HCT116 (cell line): Measurements from ENCODE around the gene DACH2. TPM values are rescaled to one million over a fixed set of nuclear protein-coding genes. Genes with fewer than 3 reads are reported as not detected.

Experiments used
- ATAC-seq: fragments of 200-7000 bp; cut with Tn5 transposase; 2 replicates; pipeline ENCODE4 v1.9.1; 2020; ENCODE audit warnings: mild to moderate bottlenecking, moderate library complexity
- BruUV-seq: library from RNA; stranded (reverse); fragments of 400-500 nt; replicated peaks from 2 replicates; lab custom pipeline; 2021; lab: Mats Ljungman, UMichigan
- CTCF ChIA-PET: fragments of 300-600 bp; sonication (Branson Sonifier 250); formaldehyde crosslinking; loops from one replicate; lab custom pipeline; 2021; ENCODE audit warnings: antibody characterized with exemption; lab: Charles Lee
- POLR2A ChIA-PET: fragments of 300-600, 350-600 bp; sonication (Branson Sonifier 250); formaldehyde crosslinking; loops from one replicate; lab custom pipeline; 2021; ENCODE audit warnings: antibody characterized with exemption; lab: Charles Lee
- RAD21 ChIA-PET, 2 experiments: fragments of 300-600 bp; sonication (Branson Sonifier 250); formaldehyde crosslinking; loops; one replicate each; lab custom pipeline; 2023; ENCODE audit warnings: low total read pairs in 2 of 2; ENCODE audit not compliant: uncharacterized antibody in 2 of 2, unreplicated experiment in 2 of 2, low non-redundant PET in 1 of 2; lab: Charles Lee
- DNase-seq: peaks from one replicate; pipeline ENCODE4 v3.0.0-alpha.2; 2010; ENCODE audit warnings: low read depth, low spot score
- H2AFZ ChIP-seq: fragments of 200-600 bp; shearing (Covaris generic), sonication (generic); 2 replicates; pipeline ENCODE4 v1.6.1; 2017; ENCODE audit warnings: low read depth, mixed run types, mixed read lengths, antibody characterized with exemption, low read length; ENCODE audit not compliant: poor library complexity, severe bottlenecking
- H3K27ac ChIP-seq: 2 replicates; pipeline ENCODE4 v1.5.1; 2012; ENCODE audit warnings: low read depth, low read length
- H3K27me3 ChIP-seq: fragments of 200-600 bp; sonication (generic); 2 replicates; pipeline ENCODE4 v1.6.1; 2016; ENCODE audit warnings: mixed run types, low read length, mixed read lengths; ENCODE audit not compliant: insufficient read depth
- H3K36me3 ChIP-seq, 2 experiments: fragments of 200-500 bp in 1 of 2; fragments of 200-600 bp in 1 of 2; sonication (Bioruptor generic) in 1 of 2; sonication (generic) in 1 of 2; 2 replicates each; pipeline versions ENCODE4 v1.5.1 to v1.6.1; 2014 to 2016; ENCODE audit warnings: low read length in 2 of 2, inconsistent platforms in 1 of 2, mixed read lengths in 1 of 2, mixed run types in 1 of 2; ENCODE audit not compliant: insufficient read depth in 2 of 2, control insufficient read depth in 1 of 2
- H3K4me1 ChIP-seq, 2 experiments: fragments of 200-600 bp in 1 of 2; sonication (generic) in 1 of 2; 2 replicates each; pipeline versions ENCODE4 v1.5.1 to v1.6.1; 2012 to 2017; ENCODE audit warnings: low read length in 2 of 2, inconsistent platforms in 1 of 2, mild to moderate bottlenecking in 1 of 2, mixed read lengths in 1 of 2, mixed run types in 1 of 2, moderate library complexity in 1 of 2; ENCODE audit not compliant: insufficient read depth in 2 of 2, control insufficient read depth in 1 of 2
- H3K4me2 ChIP-seq: fragments of 200-600 bp; sonication (generic); 2 replicates; pipeline ENCODE4 v1.6.1; 2017; ENCODE audit warnings: mixed run types, low read length, mixed read lengths
- H3K4me3 ChIP-seq, 2 experiments: fragments of 200-600 bp in 1 of 2; sonication (generic) in 1 of 2; replicated peaks in 1 of 2; 2 replicates each; pipeline ENCODE4 v1.5.1; 2011 to 2016; ENCODE audit warnings: low read length in 2 of 2, control low read depth in 1 of 2, low read depth in 1 of 2, mild to moderate bottlenecking in 1 of 2, mixed read lengths in 1 of 2, mixed run types in 1 of 2
- H3K79me2 ChIP-seq: fragments of 200-600 bp; sonication (generic); 2 replicates; pipeline ENCODE4 v1.6.1; 2017; ENCODE audit warnings: mild to moderate bottlenecking, mixed run types, low read length, moderate library complexity, mixed read lengths; ENCODE audit not compliant: insufficient read depth
- H3K9ac ChIP-seq: fragments of 200-600 bp; sonication (generic); 2 replicates; pipeline ENCODE4 v1.6.1; 2016; ENCODE audit warnings: low read length, mixed read lengths
- H3K9me2 ChIP-seq: fragments of 200-600 bp; sonication (generic), shearing (Covaris generic); 2 replicates; pipeline ENCODE4 v1.6.1; 2017; ENCODE audit warnings: mixed run types, mild to moderate bottlenecking, moderate library complexity; ENCODE audit not compliant: insufficient read depth
- H3K9me3 ChIP-seq, 2 experiments: fragments of 200-500 bp in 1 of 2; fragments of 200-600 bp in 1 of 2; sonication (Bioruptor generic) in 1 of 2; sonication (generic) in 1 of 2; 2 replicates each; pipeline ENCODE4 v1.6.1; 2014 to 2017; ENCODE audit warnings: low read length in 2 of 2, mixed read lengths in 2 of 2, inconsistent platforms in 1 of 2, low read depth in 1 of 2, mild to moderate bottlenecking in 1 of 2, mixed run types in 1 of 2, moderate library complexity in 1 of 2; ENCODE audit not compliant: control insufficient read depth in 1 of 2, insufficient read depth in 1 of 2
- H4K20me1 ChIP-seq: fragments of 200-600 bp; sonication (generic), shearing (Covaris generic); 2 replicates; pipeline ENCODE4 v1.6.1; 2017; ENCODE audit warnings: mixed run types, mild to moderate bottlenecking, moderate library complexity; ENCODE audit not compliant: insufficient read depth
- CBX3 ChIP-seq: IDR thresholded peaks from 2 replicates; pipeline ENCODE4 v1.6.1; 2012; ENCODE audit warnings: low read depth
- EGR1 ChIP-seq: IDR thresholded peaks from 2 replicates; pipeline ENCODE4 v1.6.1; 2012; ENCODE audit warnings: low read depth
- FOSL1 ChIP-seq: IDR thresholded peaks from 2 replicates; pipeline ENCODE4 v1.6.1; 2012; ENCODE audit warnings: low read depth
- MAX ChIP-seq: IDR thresholded peaks from 2 replicates; pipeline ENCODE4 v1.6.1; 2012
- POLR2A ChIP-seq: IDR thresholded peaks from 2 replicates; pipeline ENCODE4 v1.7.0; 2011; ENCODE audit warnings: borderline replicate concordance; ENCODE audit not compliant: insufficient read depth, insufficient read length; ENCODE audit errors: extremely low read depth
- REST ChIP-seq: IDR thresholded peaks from 2 replicates; pipeline ENCODE4 v1.6.1; 2012; ENCODE audit warnings: low read depth
- SP1 ChIP-seq: IDR thresholded peaks from 2 replicates; pipeline ENCODE4 v1.6.1; 2012; ENCODE audit warnings: low read depth
- SRF ChIP-seq: IDR thresholded peaks from 2 replicates; pipeline ENCODE4 v1.6.1; 2012; ENCODE audit warnings: low read depth
- TCF7L2 ChIP-seq: IDR thresholded peaks from 2 replicates; pipeline ENCODE4 v1.7.0; 2011; ENCODE audit warnings: borderline replicate concordance, inconsistent platforms; ENCODE audit not compliant: insufficient read depth, insufficient read length; ENCODE audit errors: extremely low read depth
- YY1 ChIP-seq: IDR thresholded peaks from 2 replicates; pipeline ENCODE4 v1.6.1; 2011; ENCODE audit warnings: low read length, low read depth, moderate library complexity, mild to moderate bottlenecking; ENCODE audit not compliant: insufficient replicate concordance; ENCODE audit errors: extremely low read depth
- ZBTB33 ChIP-seq: IDR thresholded peaks from 2 replicates; pipeline ENCODE4 v1.6.1; 2011; ENCODE audit warnings: mild to moderate bottlenecking, low read length, moderate library complexity; ENCODE audit not compliant: insufficient replicate concordance; ENCODE audit errors: extremely low read depth
- ZFX ChIP-seq: fragments of 450-650 bp; IDR thresholded peaks from 2 replicates; pipeline ENCODE4 v1.6.1; 2017
- ZNF274 ChIP-seq: fragments of 200-500 bp; sonication (Bioruptor generic); IDR thresholded peaks from 2 replicates; pipeline ENCODE4 v1.6.1; 2014; ENCODE audit warnings: mild to moderate bottlenecking, low read depth, low read length, inconsistent platforms
- intact Hi-C: fragments of 100-400 bp; cut with micrococcal nuclease; formaldehyde crosslinking; loops from 2 replicates; pipeline ENCODE4 v1.10.0; 2022
- total RNA-seq: library from RNA; stranded (reverse); gene quantifications from one replicate; pipeline ENCODE4 v1.2.1, GENCODE V29; 2021; ENCODE audit not compliant: unreplicated experiment
- TF ChIP-seq, protein P1 (sequence below), 3 experiments: fragments of 200-600 bp in 1 of 3; sonication (generic) in 1 of 3; IDR thresholded peaks in 2 of 3; conservative IDR thresholded peaks in 1 of 3; 2 replicates each; pipeline ENCODE4 v1.5.1; 2012 to 2017; ENCODE audit warnings: low read depth in 2 of 3, low read length in 2 of 3, antibody characterized with exemption in 1 of 3, borderline replicate concordance in 1 of 3, control low read depth in 1 of 3, mild to moderate bottlenecking in 1 of 3, mixed read lengths in 1 of 3, mixed run types in 1 of 3, moderate library complexity in 1 of 3; ENCODE audit not compliant: insufficient read depth in 1 of 3

DACH2 gene
- total RNA-seq, 1 experiment from 2014 or later: not detected

DNA sequence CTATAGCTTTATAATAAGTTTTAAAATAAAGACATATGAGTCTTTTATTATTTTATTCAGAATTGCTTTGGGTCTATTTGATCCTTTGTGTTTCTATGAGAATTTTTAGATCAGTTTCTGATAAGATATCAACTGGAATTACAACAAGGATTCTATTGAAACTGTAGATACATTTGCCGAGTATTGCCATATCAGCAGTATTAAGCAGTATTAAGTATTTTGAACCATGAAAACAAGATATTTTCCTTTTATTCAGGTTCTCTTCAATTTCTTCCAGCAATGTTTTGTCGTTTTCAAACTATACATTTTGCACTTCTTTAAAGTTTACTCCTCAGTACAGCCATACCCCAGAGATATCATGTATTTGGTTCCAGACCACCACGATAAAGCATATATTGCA, 598.8 kb downstream of the DACH2 start:
- no peak overlapping the region for H3K9ac ChIP-seq
- CTCF ChIA-PET: no interaction called here
- RAD21 ChIA-PET: no interaction called here
- DNase-seq (no peak), ATAC-seq (no peak)
- no peaks in the 10 kb centered on the region for H3K4me1 ChIP-seq
- no peak overlapping the region for H3K4me3 ChIP-seq
- intact Hi-C loops: no loop called here
- H3K79me2 ChIP-seq: no peaks in the 10 kb centered on the region
- POLR2A ChIA-PET: no interaction called here
- H2AFZ ChIP-seq: no peak overlapping the region
- no peaks in the 10 kb centered on the region for H3K27me3 ChIP-seq
- no peaks in the 10 kb centered on the region for H3K9me2 ChIP-seq
- no peak overlapping the region for H3K27ac ChIP-seq
- no peaks in the 10 kb centered on the region for H4K20me1 ChIP-seq
- no peak overlapping the region for H3K4me2 ChIP-seq
- no peaks in the 10 kb centered on the region for H3K36me3 ChIP-seq
- no peak for TF ChIP-seq FOSL1
- no peak for TF ChIP-seq YY1
- no peaks in the 10 kb centered on the region for H3K9me3 ChIP-seq
- BruUV-seq: no TSS peak

DNA sequence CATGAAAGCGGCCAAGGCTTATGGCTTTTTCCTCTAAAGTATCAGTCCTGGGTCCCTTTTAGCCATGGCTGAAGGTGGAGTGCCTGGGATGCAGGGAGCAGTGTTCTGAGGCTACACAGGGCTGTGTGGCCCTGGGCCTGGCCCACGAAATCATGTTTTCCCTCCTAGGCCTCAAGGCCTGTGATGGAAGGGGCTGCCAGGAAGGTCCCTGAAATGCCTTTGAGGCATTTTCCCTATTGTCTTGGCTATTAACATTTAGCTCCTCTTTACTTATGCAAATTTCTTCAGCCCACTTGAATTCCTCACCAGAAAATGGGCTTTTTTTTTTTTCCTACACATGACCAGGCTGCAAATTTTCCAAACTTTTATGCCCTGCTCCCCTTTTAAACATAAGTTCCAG, 657.0 kb downstream of the DACH2 start:
- CTCF ChIA-PET: no interaction called here
- Histone ChIP-seq H3K9me2 (no peaks in the 10 kb centered on the region), H3K79me2 (no peaks in the 10 kb centered on the region), H3K9ac (no peak overlapping the region), H4K20me1 (no peaks in the 10 kb centered on the region), H3K4me2 (no peak overlapping the region), H3K4me1 (no peaks in the 10 kb centered on the region), H3K27ac (no peak overlapping the region), H3K36me3 (no peaks in the 10 kb centered on the region), H2AFZ (no peak overlapping the region), H3K4me3 (no peak overlapping the region), H3K27me3 (no peaks in the 10 kb centered on the region), H3K9me3 (no peaks in the 10 kb centered on the region)
- no TSS peak for BruUV-seq
- ATAC-seq (no peak), DNase-seq (no peak)
- POLR2A ChIA-PET: no interaction called here
- intact Hi-C loops: no loop called here
- RAD21 ChIA-PET: no interaction called here
- TF ChIP-seq ZFX: no peak
- TF ChIP-seq POLR2A: no peak
- TF ChIP-seq TCF7L2: no peak
- TF ChIP-seq MAX: no peak
- no peak for TF ChIP-seq SP1
- TF ChIP-seq CBX3: no peak
- no peak for TF ChIP-seq REST
- TF ChIP-seq EGR1: no peak
- no peak for TF ChIP-seq SRF
- TF ChIP-seq, protein P1, sequence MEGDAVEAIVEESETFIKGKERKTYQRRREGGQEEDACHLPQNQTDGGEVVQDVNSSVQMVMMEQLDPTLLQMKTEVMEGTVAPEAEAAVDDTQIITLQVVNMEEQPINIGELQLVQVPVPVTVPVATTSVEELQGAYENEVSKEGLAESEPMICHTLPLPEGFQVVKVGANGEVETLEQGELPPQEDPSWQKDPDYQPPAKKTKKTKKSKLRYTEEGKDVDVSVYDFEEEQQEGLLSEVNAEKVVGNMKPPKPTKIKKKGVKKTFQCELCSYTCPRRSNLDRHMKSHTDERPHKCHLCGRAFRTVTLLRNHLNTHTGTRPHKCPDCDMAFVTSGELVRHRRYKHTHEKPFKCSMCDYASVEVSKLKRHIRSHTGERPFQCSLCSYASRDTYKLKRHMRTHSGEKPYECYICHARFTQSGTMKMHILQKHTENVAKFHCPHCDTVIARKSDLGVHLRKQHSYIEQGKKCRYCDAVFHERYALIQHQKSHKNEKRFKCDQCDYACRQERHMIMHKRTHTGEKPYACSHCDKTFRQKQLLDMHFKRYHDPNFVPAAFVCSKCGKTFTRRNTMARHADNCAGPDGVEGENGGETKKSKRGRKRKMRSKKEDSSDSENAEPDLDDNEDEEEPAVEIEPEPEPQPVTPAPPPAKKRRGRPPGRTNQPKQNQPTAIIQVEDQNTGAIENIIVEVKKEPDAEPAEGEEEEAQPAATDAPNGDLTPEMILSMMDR (IDR thresholded peaks at IDR 0.05 in 2 of 3, conservative IDR thresholded peaks at IDR 0.05 in 1 of 3; ENCODE audit: borderline replicate concordance in 1 of 3, insufficient read depth in 1 of 3, low read depth in 2 of 3, low read length in 2 of 3): no peak
- no peak for TF ChIP-seq ZNF274
- no peak for TF ChIP-seq ZBTB33
